ENCODE results near the gene CCT8.

DNA sequence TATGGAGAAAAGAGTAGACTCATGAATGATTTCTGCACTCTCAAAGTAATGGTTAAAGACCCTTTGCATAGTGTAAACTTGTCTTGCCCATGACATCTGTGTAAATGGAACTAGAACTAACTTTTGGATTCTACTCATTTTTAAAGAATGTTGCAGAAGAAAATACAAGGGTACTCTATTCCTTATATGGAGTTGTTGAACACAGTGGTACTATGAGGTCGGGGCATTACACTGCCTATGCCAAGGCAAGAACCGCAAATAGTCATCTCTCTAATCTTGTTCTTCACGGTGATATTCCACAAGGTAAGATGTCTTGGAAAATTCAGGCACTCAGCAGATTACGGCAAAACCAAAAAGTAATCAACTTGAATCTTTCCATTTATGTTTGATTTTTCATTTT, 19.8 kb downstream of the CCT8 start:
- no peak for TF ChIP-seq TAF1 (IDR thresholded peaks at IDR 0.05; ENCODE audit: low read depth, low read length)
- no peak for TF ChIP-seq POLR2AphosphoS5 (IDR thresholded peaks at IDR 0.05; ENCODE audit: low read depth, low read length)
- no peak for TF ChIP-seq POLR2A (IDR thresholded peaks at IDR 0.05; ENCODE audit: low read depth, low read length)
- no peak for TF ChIP-seq POU2F2 (IDR thresholded peaks at IDR 0.05; ENCODE audit: low read depth, low read length)
- no peak for TF ChIP-seq SPI1 (IDR thresholded peaks at IDR 0.05; ENCODE audit: low read depth, low read length)
